ENCODE results near the gene SACS. TPM values are rescaled to one million over a fixed set of nuclear protein-coding genes. Genes with fewer than 3 reads are reported as not detected.

Gene SACS
- total RNA-seq, 1 experiment from 2014 or later = 53.0 TPM

DNA sequence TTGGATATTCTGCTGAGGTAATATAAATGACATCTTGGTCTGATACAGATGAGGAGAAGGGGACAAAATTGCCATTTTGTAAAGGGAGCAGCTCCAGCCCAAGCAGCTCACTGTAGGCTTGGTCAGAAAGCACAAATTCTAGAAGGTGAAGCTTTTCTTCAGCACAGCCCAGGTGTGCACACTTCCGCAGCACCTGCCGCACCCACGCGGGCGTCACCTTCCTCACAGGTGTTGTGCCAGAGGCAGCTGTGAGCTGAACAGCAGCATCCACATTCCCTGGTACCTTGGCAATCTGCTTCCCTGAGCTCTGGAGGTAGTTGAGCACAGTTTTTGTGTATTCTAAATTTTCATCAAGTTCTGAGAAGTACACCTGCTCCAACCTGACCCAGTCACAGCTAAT, 79.0 kb downstream of the SACS start:
- no peaks in the 10 kb centered on the region for H3K4me1 ChIP-seq (ENCODE audit: insufficient read depth, low read length)

More for the DNA sequence above, 79.0 kb downstream of the SACS start:
- Histone ChIP-seq H3K56ac (ENCODE audit: insufficient read length, low read depth, low read length) (no peak overlapping the region), H3K23me2 (ENCODE audit: insufficient read length, low read depth, low read length, poor library complexity, severe bottlenecking) (no peaks in the 10 kb centered on the region), H2BK120ac (ENCODE audit: low read depth, low read length, poor library complexity, severe bottlenecking) (no peak overlapping the region), H2BK12ac (ENCODE audit: insufficient read length, low read depth, low read length) (no peak overlapping the region), H3K27me3 (ENCODE audit: insufficient read depth, low read length) (no peaks in the 10 kb centered on the region; the same call in 1 of the 2 replicates), H2AK5ac (ENCODE audit: insufficient read length, low read length) (no peak overlapping the region), H3K18ac (ENCODE audit: insufficient read length, low read depth, low read length) (no peak overlapping the region), H3K9me3 (ENCODE audit: control insufficient read depth, low read depth, low read length) (no peaks in the 10 kb centered on the region), H3K79me2 (ENCODE audit: insufficient read depth, low read length) (0 out of 2 replicates have a peak, but pooled peaks cover 4% of the 10 kb centered on the region), H3K14ac (ENCODE audit: insufficient read depth, low read length) (no peak overlapping the region), H2BK15ac (ENCODE audit: low read depth, low read length) (no peak overlapping the region), H3K79me1 (ENCODE audit: insufficient read depth, low read depth, low read length, poor library complexity, severe bottlenecking) (no peaks in the 10 kb centered on the region), H4K5ac (ENCODE audit: insufficient read length, low read depth, low read length) (no peak overlapping the region), H3K27ac (ENCODE audit: insufficient read length, low read depth, low read length) (no peak overlapping the region), H3T11ph (ENCODE audit: low read length) (no peak overlapping the region), H3K4ac (ENCODE audit: low read depth, low read length) (no peak overlapping the region), H2BK5ac (ENCODE audit: insufficient read length, low read length) (no peak overlapping the region), H2AFZ (ENCODE audit: low read length) (no peak overlapping the region), H3K9ac (ENCODE audit: extremely low read depth, insufficient read length, low read length) (no peak overlapping the region), H2BK20ac (ENCODE audit: low read depth, low read length, poor library complexity, severe bottlenecking) (no peak overlapping the region), H3K23ac (ENCODE audit: insufficient read length, low read depth, low read length) (no peak overlapping the region), H3K4me2 (ENCODE audit: insufficient read depth, insufficient read length, low read length) (no peak overlapping the region), H4K8ac (replicated peaks; ENCODE audit: insufficient read length, low read depth, low read length) (no peak overlapping the region), H4K91ac (ENCODE audit: insufficient read length, low read depth, low read length) (no peak overlapping the region), H4K20me1 (ENCODE audit: control insufficient read depth, insufficient read depth, insufficient read length) (no peaks in the 10 kb centered on the region)
- peak overlapping the region in 2 of 3 experiments; percentile 4 to 74; a peak in 2 of 7 replicates for H3K27ac Mint-ChIP-seq
- no peak overlapping the region for H3K4me3 Mint-ChIP-seq
- H3K9me3 Mint-ChIP-seq = no peaks in the 10 kb centered on the region
- WGBS (ENCODE audit: extremely low coverage, insufficient read length, low lambda C conversion rate) = no CpG with 5 or more reads among the region's 5 CpGs
- H3K36me3 Mint-ChIP-seq (ENCODE audit: insufficient read depth in 1 of 3, low read depth in 3 of 3) = peaks cover 16 to 67% (median 38%) of the 10 kb centered on the region in 3 experiments; a peak in 6 of 7 replicates
- H3K4me1 Mint-ChIP-seq = no peaks in the 10 kb centered on the region
- no peaks in the 10 kb centered on the region for H3K27me3 Mint-ChIP-seq (ENCODE audit: low read depth)
- DNase-seq = no peak
- no peak for TF ChIP-seq CTCF (conservative IDR thresholded peaks at IDR 0.05)
